Tibial nerve (tissue), 3 donors: ENCODE measurements around the gene NACA2.

Experiments
- CTCF ChIP-seq, 5 experiments: fragments of 200-600 bp in 3 of 5; fragments of 450-650 bp in 2 of 5; sonication (generic) in 3 of 5; IDR thresholded peaks; one replicate each; pipeline ENCODE4 v1.5.1; 2016 to 2019; ENCODE audit warnings: antibody characterized with exemption in 5 of 5, mild to moderate bottlenecking in 3 of 5, moderate library complexity in 2 of 5
- POLR2A ChIP-seq, 2 donors: fragments of 450-650 bp; IDR thresholded peaks; one replicate each; pipeline ENCODE4 v1.6.1; 2017; ENCODE audit warnings: antibody characterized with exemption in 2 of 2, mild to moderate bottlenecking in 2 of 2, moderate library complexity in 2 of 2

GRCh38 chr17:61627125-61627524, 36.1 kb upstream of the NACA2 start:
- TF ChIP-seq POLR2A (IDR thresholded peaks at IDR 0.05), result no peak
- TF ChIP-seq CTCF (IDR thresholded peaks at IDR 0.05), result no peak
